Measurements from ENCODE around the gene LONP1.
A peak's percentile ranks its signal among the peaks of the same experiment; 100 is the strongest.

LONP1 gene

GRCh38 chr19:5697890-5698634 is 21.9 kb downstream of the LONP1 start (continued):
- TF ChIP-seq, protein P1, sequence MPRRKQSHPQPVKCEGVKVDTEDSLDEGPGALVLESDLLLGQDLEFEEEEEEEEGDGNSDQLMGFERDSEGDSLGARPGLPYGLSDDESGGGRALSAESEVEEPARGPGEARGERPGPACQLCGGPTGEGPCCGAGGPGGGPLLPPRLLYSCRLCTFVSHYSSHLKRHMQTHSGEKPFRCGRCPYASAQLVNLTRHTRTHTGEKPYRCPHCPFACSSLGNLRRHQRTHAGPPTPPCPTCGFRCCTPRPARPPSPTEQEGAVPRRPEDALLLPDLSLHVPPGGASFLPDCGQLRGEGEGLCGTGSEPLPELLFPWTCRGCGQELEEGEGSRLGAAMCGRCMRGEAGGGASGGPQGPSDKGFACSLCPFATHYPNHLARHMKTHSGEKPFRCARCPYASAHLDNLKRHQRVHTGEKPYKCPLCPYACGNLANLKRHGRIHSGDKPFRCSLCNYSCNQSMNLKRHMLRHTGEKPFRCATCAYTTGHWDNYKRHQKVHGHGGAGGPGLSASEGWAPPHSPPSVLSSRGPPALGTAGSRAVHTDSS (tag by site-specific recombination; IDR thresholded peaks at IDR 0.05) = no peak
- no peak for TF ChIP-seq ZNF311 (tag by site-specific recombination; IDR thresholded peaks at IDR 0.05; ENCODE audit: borderline replicate concordance)
- peak; percentile 8; the same call in 1 of the 2 replicates for TF ChIP-seq SP2 (tag by site-specific recombination; IDR thresholded peaks at IDR 0.05)
- TF ChIP-seq PATZ1 (tag by site-specific recombination; IDR thresholded peaks at IDR 0.05) = 0 out of 2 replicates have a peak, but pooled peaks have one; percentile 5

- Histone ChIP-seq H3K36me3 (ENCODE audit: control insufficient read depth in 2 of 2, insufficient read depth in 1 of 2, low read length in 2 of 2) (peaks cover 17 to 74% of the 10 kb centered on the region in 2 experiments; a peak in 2 of 3 replicates), H3K27ac (ENCODE audit: extremely low read depth, low read depth, low read length) (peak overlapping the region; percentile 66), H3K9me3 (ENCODE audit: control insufficient read depth, insufficient read depth, low read depth, low read length) (no peaks in the 10 kb centered on the region), H3K4me3 (ENCODE audit: low read depth, low read length) (no peak overlapping the region), H3K4me1 (ENCODE audit: control insufficient read depth, insufficient read depth, low read length) (no peaks in the 10 kb centered on the region; the same call in 1 of the 2 replicates)
- POLR2A ChIA-PET = interaction anchor here (0.7 to 3.0 kb wide), 7 partner anchors 7 to 107 kb away, joined by 3 to 12 read pairs (median 5); partner anchors contain the start of genes CATSPERD, LONP1, NRTN and RPL36
- CTCF ChIA-PET = interaction anchor here (0.7 to 1.2 kb wide), 3 partner anchors 10 to 107 kb away, joined by 3 to 4 read pairs (median 4); no protein-coding TSS in a partner anchor
- no peak for TF ChIP-seq ZNF664 (tag by site-specific recombination; IDR thresholded peaks at IDR 0.05)
- TF ChIP-seq ZNF777 (tag by site-specific recombination; IDR thresholded peaks at IDR 0.05; ENCODE audit: borderline replicate concordance) = no peak
- peak; percentile 50; the same call in 1 of the 2 replicates for TF ChIP-seq ZNF18 (tag by site-specific recombination; IDR thresholded peaks at IDR 0.05)
- TF ChIP-seq, protein P2, sequence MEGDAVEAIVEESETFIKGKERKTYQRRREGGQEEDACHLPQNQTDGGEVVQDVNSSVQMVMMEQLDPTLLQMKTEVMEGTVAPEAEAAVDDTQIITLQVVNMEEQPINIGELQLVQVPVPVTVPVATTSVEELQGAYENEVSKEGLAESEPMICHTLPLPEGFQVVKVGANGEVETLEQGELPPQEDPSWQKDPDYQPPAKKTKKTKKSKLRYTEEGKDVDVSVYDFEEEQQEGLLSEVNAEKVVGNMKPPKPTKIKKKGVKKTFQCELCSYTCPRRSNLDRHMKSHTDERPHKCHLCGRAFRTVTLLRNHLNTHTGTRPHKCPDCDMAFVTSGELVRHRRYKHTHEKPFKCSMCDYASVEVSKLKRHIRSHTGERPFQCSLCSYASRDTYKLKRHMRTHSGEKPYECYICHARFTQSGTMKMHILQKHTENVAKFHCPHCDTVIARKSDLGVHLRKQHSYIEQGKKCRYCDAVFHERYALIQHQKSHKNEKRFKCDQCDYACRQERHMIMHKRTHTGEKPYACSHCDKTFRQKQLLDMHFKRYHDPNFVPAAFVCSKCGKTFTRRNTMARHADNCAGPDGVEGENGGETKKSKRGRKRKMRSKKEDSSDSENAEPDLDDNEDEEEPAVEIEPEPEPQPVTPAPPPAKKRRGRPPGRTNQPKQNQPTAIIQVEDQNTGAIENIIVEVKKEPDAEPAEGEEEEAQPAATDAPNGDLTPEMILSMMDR (tag by site-specific recombination; IDR thresholded peaks at IDR 0.05) = no peak
- peak; percentile 45; the same call in 1 of the 2 replicates for TF ChIP-seq ZBTB48 (tag by site-specific recombination; IDR thresholded peaks at IDR 0.05)
- TF ChIP-seq ZNF274 (IDR thresholded peaks at IDR 0.05; ENCODE audit: low read length) = no peak
- no peak for TF ChIP-seq ZNF274 (tag by site-specific recombination; IDR thresholded peaks at IDR 0.05; ENCODE audit: borderline replicate concordance)
- no peak for TF ChIP-seq ZNF837 (tag by site-specific recombination; IDR thresholded peaks at IDR 0.05)
- peak; percentile 97 for TF ChIP-seq ZNF223 (tag by site-specific recombination; IDR thresholded peaks at IDR 0.05)
- TF ChIP-seq, protein P3, sequence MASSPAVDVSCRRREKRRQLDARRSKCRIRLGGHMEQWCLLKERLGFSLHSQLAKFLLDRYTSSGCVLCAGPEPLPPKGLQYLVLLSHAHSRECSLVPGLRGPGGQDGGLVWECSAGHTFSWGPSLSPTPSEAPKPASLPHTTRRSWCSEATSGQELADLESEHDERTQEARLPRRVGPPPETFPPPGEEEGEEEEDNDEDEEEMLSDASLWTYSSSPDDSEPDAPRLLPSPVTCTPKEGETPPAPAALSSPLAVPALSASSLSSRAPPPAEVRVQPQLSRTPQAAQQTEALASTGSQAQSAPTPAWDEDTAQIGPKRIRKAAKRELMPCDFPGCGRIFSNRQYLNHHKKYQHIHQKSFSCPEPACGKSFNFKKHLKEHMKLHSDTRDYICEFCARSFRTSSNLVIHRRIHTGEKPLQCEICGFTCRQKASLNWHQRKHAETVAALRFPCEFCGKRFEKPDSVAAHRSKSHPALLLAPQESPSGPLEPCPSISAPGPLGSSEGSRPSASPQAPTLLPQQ (tag by site-specific recombination; IDR thresholded peaks at IDR 0.05) = peak; percentile 50
- peak; percentile 67; the same call in 1 of the 2 replicates for TF ChIP-seq ZNF580 (tag by site-specific recombination; IDR thresholded peaks at IDR 0.05)
- TF ChIP-seq ZBTB17 (tag by site-specific recombination; IDR thresholded peaks at IDR 0.05) = peak; percentile 83
- TF ChIP-seq ZBTB8A (tag by site-specific recombination; IDR thresholded peaks at IDR 0.05) = peak; percentile 29; the same call in 1 of the 2 replicates
- TF ChIP-seq ZNF501 (tag by site-specific recombination; IDR thresholded peaks at IDR 0.05) = no peak
- peak; percentile 81 for TF ChIP-seq GLIS1 (tag by site-specific recombination; IDR thresholded peaks at IDR 0.05)
- no peak for TF ChIP-seq ZNF19 (tag by site-specific recombination; IDR thresholded peaks at IDR 0.05; ENCODE audit: low read depth)
- TF ChIP-seq, protein P4, sequence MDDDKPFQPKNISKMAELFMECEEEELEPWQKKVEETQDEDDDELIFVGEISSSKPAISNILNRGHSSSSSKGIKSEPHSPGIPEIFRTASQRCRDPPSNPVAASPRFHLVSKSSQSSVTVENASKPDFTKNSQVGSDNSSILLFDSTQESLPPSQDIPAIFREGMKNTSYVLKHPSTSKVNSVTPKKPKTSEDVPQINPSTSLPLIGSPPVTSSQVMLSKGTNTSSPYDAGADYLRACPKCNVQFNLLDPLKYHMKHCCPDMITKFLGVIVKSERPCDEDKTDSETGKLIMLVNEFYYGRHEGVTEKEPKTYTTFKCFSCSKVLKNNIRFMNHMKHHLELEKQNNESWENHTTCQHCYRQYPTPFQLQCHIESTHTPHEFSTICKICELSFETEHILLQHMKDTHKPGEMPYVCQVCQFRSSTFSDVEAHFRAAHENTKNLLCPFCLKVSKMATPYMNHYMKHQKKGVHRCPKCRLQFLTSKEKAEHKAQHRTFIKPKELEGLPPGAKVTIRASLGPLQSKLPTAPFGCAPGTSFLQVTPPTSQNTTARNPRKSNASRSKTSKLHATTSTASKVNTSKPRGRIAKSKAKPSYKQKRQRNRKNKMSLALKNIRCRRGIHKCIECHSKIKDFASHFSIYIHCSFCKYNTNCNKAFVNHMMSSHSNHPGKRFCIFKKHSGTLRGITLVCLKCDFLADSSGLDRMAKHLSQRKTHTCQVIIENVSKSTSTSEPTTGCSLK (tag by site-specific recombination; IDR thresholded peaks at IDR 0.05) = no peak
These were observed 22.7 kb downstream of the LONP1 start for GRCh38 chr19:5697022-5697889.
